ENCODE data around the gene RPL36.

The RPL36 gene

DNA sequence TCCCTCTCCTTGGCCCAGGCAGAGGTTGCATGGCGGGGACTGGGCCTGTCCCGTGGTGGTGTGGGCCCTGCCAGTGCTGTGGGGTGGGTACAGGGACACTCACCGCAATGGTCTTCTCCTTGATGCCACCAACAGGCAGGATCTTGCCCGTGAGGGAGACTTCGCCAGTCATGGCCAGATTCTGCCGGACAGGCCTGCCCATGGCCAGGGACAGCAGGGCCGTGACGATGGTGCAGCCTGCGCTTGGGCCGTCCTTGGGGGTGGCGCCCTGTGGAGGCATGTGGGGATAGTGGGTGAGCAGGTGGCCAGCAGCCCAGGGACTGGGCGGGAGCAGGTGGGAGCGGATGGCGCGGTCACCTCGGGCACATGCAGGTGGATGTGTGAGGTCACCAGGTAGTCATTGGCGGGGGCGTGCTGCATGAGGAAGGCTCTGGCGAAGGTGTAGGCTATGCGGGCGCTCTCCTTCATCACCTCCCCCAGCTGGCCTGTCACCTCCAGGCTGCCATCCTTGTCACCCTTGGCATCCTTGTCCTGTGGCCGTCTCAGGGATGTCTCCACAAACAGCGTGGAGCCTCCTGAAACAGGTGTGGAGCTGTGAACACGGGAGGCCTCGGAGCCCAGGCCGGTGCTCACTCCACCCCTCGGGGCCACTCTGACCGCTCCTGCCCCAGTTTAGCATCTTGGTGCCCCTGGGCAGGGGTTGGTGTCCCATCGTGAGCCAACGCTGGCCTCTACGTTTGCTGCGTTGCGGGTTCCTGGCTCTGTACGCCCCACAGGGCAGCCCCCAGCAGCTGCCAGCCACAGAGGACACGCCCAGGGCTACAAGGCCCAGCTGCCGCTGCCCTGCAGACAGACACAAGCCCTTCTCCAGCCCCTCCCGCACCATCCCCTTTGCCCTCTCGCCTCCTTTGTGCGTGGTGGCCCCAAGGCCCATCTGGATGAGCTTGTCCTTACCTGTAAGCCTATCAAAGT is 3.4 kb downstream of the RPL36 start:
- Histone ChIP-seq H3K4me3 (ENCODE audit: low read depth, low read length) (no peak overlapping the region), H3K27ac (no peak overlapping the region), H3K36me3 (replicated peaks) (peaks cover 67% of the 10 kb centered on the region), H3K27me3 (replicated peaks) (no peaks in the 10 kb centered on the region)
- in situ Hi-C loops (cut with HindIII; ENCODE audit: low pct_ligation_motif_present, low sequenced_read_pairs): no loop called here
- no peak for DNase-seq
- TF ChIP-seq, protein P1, sequence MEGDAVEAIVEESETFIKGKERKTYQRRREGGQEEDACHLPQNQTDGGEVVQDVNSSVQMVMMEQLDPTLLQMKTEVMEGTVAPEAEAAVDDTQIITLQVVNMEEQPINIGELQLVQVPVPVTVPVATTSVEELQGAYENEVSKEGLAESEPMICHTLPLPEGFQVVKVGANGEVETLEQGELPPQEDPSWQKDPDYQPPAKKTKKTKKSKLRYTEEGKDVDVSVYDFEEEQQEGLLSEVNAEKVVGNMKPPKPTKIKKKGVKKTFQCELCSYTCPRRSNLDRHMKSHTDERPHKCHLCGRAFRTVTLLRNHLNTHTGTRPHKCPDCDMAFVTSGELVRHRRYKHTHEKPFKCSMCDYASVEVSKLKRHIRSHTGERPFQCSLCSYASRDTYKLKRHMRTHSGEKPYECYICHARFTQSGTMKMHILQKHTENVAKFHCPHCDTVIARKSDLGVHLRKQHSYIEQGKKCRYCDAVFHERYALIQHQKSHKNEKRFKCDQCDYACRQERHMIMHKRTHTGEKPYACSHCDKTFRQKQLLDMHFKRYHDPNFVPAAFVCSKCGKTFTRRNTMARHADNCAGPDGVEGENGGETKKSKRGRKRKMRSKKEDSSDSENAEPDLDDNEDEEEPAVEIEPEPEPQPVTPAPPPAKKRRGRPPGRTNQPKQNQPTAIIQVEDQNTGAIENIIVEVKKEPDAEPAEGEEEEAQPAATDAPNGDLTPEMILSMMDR (IDR thresholded peaks at IDR 0.05; ENCODE audit: low read depth, low read length, missing control alignments): no peak

DNA sequence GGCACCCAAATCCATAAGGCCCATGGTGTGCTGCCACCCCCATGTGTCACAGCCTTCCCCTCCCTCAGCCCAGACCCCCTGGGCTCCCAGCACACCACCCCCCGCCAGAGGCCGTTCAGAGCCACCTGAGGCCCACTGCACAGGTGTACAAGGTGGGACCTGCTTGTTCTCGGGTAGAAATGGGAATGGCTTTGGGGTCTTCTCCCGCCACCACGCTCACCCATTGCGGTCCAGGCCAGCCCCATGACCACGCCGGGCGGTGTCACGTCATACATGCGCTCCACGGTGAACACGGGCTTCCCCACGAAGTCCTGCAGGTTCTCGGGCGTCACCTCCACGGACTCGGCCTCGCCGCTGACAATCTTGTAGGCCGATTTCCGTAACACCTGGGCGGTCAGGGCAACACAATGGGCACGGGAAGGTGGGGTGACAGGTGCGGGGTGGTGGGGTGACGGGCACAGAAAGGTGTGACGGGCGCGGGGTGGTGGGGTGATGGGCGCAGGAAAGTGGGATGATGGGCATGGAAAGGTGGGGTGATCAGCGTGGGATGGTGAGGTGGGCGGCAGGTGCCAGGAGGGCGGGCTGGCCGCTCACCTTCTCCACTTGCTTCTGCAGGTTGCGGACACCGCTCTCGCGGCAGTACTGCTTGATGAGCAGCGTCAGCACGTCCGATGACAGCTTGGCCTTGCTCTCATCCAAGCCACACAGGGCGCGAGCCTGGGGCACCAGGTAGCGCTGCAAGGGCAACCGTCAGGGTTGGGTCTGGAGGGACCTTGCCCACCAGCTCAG is 4.3 kb downstream of the RPL36 start:
- Histone ChIP-seq H3K27ac (no peak overlapping the region), H3K36me3 (replicated peaks) (peaks cover 75% of the 10 kb centered on the region), H3K4me3 (ENCODE audit: low read depth, low read length) (no peak overlapping the region), H3K27me3 (replicated peaks) (no peaks in the 10 kb centered on the region)
- DNase-seq: no peak
- in situ Hi-C loops (cut with HindIII; ENCODE audit: low pct_ligation_motif_present, low sequenced_read_pairs): no loop called here
- TF ChIP-seq, protein P1 (IDR thresholded peaks at IDR 0.05; ENCODE audit: low read depth, low read length, missing control alignments): no peak

DNA sequence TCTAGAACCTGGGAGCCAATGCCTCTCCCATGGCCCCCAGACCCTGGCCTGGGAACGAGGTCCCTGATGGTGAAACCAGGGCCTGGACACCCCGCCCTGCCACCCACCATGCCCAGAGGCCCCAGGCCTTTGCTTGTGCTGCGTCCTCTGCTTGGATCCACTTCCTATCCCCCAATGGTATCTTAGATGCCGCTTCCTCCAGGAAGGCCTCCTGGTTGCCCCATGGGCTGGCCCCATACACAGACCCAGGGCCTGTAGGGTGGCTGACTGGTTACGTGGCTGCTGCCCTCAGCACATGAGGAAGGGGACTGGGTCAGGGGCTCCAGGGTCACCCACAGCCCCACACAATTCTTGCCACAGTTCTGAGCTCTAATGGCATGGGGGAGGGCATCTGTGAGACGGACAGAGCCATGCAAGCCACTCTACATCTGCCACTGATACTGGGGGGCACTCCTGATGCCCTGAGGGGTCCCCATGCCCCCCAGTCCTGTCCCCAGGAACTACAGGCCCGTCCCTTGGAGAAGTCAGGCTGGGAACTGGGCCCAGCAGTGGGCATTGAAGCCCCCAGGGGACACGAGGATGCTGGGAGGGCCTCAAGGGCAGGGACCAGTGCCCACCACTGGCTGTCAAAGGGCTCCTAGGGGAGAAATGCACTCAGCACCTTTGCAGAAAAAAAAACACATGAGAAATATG is 5.0 kb downstream of the RPL36 start:
- Histone ChIP-seq H3K27ac (no peak overlapping the region), H3K36me3 (replicated peaks) (peaks cover 75% of the 10 kb centered on the region), H3K4me3 (ENCODE audit: low read depth, low read length) (no peak overlapping the region), H3K27me3 (replicated peaks) (no peaks in the 10 kb centered on the region)
- DNase-seq: no peak
- in situ Hi-C loops (cut with HindIII; ENCODE audit: low pct_ligation_motif_present, low sequenced_read_pairs): no loop called here
- TF ChIP-seq, protein P1 (IDR thresholded peaks at IDR 0.05; ENCODE audit: low read depth, low read length, missing control alignments): no peak

DNA sequence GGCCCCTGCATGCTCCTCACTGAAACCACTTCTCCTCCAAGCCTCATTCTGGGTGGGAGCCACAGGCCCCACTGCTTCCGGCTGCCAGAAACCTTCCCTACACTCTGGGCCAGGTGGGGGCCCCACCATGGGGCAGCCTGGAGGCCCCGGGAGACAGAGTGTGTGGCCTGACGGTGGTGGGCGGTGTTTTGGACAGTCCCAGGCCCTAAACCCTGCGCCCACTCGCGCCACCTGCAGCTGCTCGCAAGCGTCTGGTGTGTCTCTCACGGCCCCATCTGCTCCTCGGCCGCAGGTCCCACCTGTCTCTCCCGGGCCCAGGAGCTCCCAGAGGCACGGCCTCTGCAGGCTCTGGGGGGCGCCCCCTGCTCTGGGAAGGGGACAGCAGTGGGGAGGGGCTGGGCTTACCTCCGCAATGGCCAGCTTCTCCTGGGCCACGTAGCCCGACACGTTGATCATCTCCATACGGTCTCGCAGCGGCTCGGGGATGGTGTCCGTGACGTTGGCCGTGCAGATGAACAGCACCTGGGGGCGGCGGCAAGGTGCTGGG is 5.6 kb downstream of the RPL36 start:
- TF ChIP-seq, protein P1 (IDR thresholded peaks at IDR 0.05; ENCODE audit: low read depth, low read length, missing control alignments): no peak
- H3K4me3 ChIP-seq (ENCODE audit: low read depth, low read length): no peak overlapping the region
- in situ Hi-C loops (cut with HindIII; ENCODE audit: low pct_ligation_motif_present, low sequenced_read_pairs): no loop called here
- peaks cover 81% of the 10 kb centered on the region for H3K36me3 ChIP-seq (replicated peaks)
- DNase-seq: no peak
- no peaks in the 10 kb centered on the region for H3K27me3 ChIP-seq (replicated peaks)
- no peak overlapping the region for H3K27ac ChIP-seq

DNA sequence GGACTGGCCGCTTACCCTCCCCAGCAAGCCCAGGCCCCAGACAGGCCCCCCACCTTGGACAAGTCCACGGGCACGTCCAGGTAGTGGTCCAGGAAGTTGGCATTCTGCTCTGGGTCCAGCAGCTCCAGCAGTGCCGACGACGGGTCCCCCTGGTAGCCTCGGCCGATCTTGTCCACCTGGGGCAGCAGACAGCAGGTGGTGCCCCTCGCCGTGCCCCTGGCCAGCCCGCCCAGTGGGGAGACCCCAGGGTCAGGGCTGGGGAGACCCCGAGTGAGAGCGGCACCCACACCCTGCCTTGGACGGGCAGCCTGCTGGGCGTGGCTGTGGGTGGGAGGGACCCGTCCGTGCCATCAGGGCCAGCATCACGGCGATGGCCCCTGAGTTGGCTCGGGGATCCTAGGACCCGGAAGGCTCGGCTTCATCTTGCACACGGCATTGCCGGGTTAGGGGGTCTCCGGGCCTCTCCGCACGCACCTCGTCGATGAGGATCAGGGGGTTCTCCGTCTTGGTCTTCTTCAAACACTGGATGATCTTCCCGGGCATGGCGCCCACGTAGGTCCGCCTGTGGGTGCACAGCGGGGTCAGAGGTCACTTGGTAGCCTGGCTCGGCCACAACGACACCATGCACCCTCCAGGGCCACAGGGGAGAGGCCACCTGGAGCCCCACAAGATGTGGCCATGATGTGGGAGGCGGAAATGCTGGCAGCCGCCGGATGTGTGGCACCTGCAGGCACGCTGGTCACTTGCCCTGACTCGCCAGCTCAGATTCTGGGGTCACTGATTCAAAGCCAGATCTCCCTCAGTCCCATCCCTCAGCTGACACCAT is 6.3 kb downstream of the RPL36 start:
- no peak overlapping the region for H3K4me3 ChIP-seq (ENCODE audit: low read depth, low read length)
- in situ Hi-C loops (cut with HindIII; ENCODE audit: low pct_ligation_motif_present, low sequenced_read_pairs): no loop called here
- no peak overlapping the region for H3K27ac ChIP-seq
- peaks cover 82% of the 10 kb centered on the region for H3K36me3 ChIP-seq (replicated peaks)
- H3K27me3 ChIP-seq (replicated peaks): no peaks in the 10 kb centered on the region
- TF ChIP-seq, protein P1 (IDR thresholded peaks at IDR 0.05; ENCODE audit: low read depth, low read length, missing control alignments): no peak
- no peak for DNase-seq
